ENCODE results near the gene KRTAP4-16.
"Not testable (repeated sequence)": the region's sequence is repeated elsewhere in the genome, so short reads cannot be mapped to it uniquely, and the experiment has no call there.

Gene KRTAP4-16

GRCh38 chr17:41101586-41102259 is at the start of gene KRTAP4-16:
Gene KRTAP4-16, minus strand, starts transcription at chr17:41102209. Its CDS starts 0 bp downstream, at chr17:41102209.
- DNase-seq (ENCODE audit: low read depth in 2 of 3, low spot score in 1 of 3), result no peak

DNA sequence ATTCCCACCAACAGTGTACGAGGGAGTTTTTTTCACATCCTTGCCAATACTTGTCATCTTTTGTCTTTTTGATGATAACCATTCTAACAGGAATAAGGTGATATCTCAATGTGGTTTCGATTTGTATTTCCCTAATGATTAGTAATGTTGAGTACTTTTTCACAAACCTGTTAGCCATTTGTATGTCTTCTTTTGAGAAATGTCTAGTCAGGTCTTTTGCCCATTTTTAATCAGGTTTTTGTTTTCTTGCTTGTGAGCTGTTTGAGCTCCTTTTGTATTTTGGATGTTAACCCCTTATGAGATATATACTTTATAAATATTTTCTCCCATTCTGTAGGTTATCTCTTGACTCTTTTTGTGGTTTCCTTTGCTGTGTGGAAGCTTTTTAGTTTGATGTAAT is 49.5 kb upstream of the KRTAP4-16 start:
- DNase-seq (ENCODE audit: low read depth in 2 of 3, low spot score in 1 of 3), result no peak

DNA sequence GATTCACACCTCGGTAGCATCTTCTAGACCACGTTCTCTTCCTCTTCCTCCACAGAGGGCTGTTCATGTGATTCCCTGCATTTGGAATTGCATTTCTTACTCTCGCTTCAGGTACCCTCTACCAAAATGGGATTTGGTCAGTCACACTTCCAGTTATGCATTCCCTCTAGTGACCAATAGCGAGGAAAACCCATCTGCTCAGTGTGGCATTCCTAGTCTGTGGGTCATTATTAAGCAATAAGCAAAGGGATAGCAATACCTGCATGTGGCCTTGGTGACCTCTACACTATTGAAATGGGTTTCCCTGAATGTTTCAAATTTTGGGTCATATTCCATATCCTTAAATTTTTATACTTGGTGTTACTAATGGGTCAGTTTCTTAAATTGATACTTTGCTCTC is 48.0 kb upstream of the KRTAP4-16 start:
- DNase-seq (ENCODE audit: low read depth in 2 of 3, low spot score in 1 of 3), result no peak

DNA sequence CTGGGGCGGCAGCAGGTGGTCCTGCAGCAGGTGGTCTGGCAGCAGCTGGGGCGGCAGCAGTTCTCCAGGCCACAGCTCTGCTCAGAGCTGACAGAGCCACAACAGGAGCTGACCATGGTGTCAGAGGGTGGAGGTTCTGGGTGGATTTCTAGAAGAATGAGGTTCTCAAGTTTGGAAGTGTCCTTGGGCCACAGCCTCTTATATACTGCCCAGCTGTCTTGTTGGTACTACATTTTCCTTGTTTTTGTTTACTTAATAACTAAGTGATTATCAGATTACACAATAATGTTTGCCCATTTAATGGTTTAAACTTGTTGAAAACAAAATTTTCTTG is 47.6 kb upstream of the KRTAP4-16 start, which contains the start of gene KRTAP4-5:
Gene KRTAP4-5 (minus strand): TSS at position 174 of the 334 bp plus-strand sequence. CDS start 58 bp downstream, at position 116.
- no peak for DNase-seq (ENCODE audit: low read depth in 2 of 3, low spot score in 1 of 3)

GRCh38 chr17:41148971-41149651 is 47.1 kb upstream of the KRTAP4-16 start:
- DNase-seq (ENCODE audit: low read depth in 2 of 3, low spot score in 1 of 3), result not testable (repeated sequence)

DNA sequence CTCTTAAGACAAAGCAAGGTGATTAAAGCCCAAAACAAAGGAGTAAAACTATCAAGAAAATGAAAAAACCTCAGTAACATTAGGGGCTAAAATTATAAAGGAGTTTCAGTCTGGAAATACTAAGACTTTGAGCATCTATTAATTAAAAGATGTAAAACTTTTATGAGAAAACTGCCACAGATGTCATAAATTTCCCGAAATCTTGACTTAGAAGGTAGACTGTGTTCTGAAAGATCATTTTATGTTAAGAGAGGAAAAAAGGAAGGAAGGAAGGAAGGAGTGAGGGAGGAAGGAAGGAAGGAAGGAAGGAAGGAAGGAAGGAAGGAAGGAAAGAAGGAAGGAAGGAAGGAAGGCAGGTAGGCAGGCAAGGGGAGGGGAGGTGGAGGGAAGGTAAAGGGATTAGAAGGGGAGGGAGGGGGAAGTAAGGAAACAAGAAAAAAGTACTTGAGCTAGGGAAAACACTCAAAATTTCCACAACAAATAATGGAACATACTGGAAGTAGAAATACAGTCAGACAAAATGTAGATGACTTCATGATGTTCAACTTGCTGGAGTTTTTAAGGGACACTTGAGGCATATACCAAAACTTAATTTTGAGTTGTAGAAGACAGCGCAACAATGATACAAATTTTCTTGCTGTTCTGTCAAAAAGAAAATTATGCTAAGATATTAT is 45.7 kb upstream of the KRTAP4-16 start:
- DNase-seq (ENCODE audit: low read depth in 2 of 3, low spot score in 1 of 3), result no peak

DNA sequence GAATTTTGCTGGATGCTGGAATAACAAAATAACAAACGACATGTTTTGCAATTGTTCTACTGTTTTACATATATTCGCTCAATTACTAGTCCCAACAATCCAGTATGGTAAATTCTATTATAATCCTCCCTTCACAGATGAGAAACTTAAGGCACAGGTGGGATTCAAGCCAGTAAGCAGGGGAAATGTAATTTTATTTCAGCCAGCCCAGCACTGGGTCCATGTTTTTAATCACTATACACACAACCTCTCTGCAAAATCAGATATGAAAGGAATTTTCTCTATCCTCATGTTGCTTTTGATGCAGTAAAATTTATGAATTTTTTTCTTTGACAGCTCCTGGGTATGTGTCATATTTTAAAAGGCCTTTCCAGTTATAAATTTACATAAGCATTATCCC is 43.3 kb upstream of the KRTAP4-16 start:
- no peak for DNase-seq (ENCODE audit: low read depth in 2 of 3, low spot score in 1 of 3)

DNA sequence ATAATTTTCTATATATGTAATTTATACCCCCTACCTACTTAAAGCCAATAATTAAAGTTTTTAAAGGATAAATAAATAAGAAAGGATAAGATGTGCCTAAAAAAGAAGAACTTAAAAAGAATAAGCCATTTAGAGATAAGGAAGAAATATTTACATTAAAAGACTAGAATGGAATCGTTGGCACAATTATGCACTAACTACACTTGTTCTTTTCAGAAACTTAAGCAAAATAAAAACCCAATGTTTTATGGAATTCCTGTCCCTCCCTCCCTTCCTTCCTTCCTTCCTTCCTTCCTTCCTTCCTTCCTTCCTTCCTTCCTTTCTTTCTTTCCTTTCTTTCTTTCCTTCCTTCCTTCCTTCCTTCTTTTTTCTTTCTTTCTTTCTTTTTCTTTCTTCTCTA is 42.8 kb upstream of the KRTAP4-16 start:
- DNase-seq (ENCODE audit: low read depth in 2 of 3, low spot score in 1 of 3), result no peak

DNA sequence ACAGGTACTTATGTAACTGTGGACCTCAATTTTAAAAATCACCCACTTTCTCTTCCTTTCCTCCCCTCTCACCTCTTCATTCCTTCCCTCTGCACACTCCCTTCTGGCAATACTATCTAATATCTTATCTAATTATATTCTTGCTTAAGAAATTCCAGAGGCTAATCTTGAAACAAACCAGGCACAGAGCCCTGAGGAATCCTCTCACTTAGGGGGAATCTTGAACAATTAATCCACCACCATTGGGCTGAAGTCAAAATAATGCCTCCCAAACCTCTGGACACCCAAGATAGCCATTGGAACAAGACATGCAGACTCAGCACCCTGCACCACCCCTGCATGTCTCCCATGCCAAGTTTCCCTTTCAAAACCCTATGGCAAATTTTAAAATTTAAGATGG is 39.4 kb upstream of the KRTAP4-16 start:
- DNase-seq (ENCODE audit: low read depth in 2 of 3, low spot score in 1 of 3), result no peak

DNA sequence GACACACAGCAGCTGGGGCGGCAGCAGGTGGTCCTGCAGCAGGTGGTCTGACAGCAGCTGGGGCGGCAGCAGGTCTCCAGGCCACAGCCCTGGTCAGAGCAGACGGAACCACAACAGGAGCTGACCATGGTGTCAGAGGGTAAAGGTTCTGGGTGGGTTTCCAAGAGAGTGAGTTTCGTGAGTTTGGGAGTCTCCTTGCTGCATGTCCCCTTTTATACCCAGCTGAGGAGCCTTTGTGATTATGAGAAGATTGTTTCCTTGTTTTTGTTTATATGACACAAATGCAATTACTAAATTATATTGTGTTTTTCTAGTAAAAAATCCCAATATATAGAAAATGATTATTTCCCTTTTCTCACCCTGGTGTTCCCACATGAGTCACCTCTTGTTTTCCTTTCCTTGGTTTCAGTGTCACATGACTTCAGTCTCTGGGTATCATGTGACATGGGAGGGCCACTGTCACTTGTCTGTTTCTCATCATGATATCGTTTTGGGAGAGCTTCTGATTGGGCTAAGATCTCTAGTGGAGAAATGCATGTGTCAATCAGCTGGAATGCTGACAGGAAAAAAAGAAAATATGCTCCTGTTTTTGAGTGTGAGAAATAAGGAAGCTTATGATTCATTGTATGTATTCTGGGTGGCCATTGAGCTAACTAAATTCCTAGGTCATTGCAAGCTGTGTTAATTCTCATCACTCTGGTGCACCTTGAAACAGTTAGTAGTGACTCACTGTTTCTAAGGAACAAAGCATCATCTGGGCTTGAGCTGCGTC is 38.5 kb upstream of the KRTAP4-16 start, which contains the start of gene KRTAP4-6:
Gene KRTAP4-6 (minus strand): TSS at position 185 of the 772 bp plus-strand sequence. CDS start 57 bp downstream, at position 128.
- DNase-seq (ENCODE audit: low read depth in 2 of 3, low spot score in 1 of 3), result no peak

GRCh38 chr17:41139865-41140264 is 37.9 kb upstream of the KRTAP4-16 start:
- DNase-seq (ENCODE audit: low read depth in 2 of 3, low spot score in 1 of 3), result not testable (repeated sequence)

- DNase-seq (ENCODE audit: low read depth in 2 of 3, low spot score in 1 of 3), result no peak
Measured at GRCh38 chr17:41133880-41134735, 32.1 kb upstream of the KRTAP4-16 start.

GRCh38 chr17:41131979-41132378 is 30.0 kb upstream of the KRTAP4-16 start:
- no peak for DNase-seq (ENCODE audit: low read depth in 2 of 3, low spot score in 1 of 3)

DNA sequence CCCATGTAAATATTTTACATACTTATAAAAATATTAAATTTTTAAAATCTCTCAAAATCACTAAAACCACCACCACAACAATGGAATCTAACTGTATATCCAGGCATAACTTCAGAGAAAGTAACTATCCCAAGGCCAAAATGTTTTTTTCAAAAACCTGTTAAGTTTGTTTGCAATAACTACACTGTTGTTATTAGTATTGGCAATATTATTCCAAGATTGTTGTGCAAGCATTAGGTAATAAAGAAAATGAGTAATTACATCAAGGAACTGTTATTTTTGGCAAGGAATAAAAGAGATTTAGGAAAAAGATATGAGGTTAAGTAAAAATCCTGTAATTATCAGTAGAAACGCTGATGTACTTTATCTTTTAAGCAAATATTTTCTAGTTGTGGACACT is 25.4 kb upstream of the KRTAP4-16 start:
- no peak for DNase-seq (ENCODE audit: low read depth in 2 of 3, low spot score in 1 of 3)

- DNase-seq (ENCODE audit: low read depth in 2 of 3, low spot score in 1 of 3), result no peak
Measured at GRCh38 chr17:41126412-41126811, 24.4 kb upstream of the KRTAP4-16 start.

DNA sequence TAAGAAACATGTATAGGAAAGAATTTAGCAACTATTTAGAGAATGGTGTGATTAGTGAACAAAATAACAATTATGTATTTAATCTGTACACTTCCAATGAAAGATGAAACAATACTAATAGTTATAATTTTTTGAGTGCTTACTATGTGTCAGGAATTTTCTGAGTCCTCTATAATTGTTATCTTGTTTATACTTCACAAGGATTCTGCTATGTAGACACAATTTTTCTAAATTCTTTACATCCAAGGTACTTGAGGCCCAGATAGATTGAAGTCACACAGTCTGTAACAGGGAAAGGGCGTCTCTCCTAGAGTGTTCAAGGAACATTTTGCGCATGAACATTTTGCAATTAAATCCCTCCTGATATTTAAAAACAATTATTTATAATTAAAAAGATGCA is 23.1 kb upstream of the KRTAP4-16 start:
- DNase-seq (ENCODE audit: low read depth in 2 of 3, low spot score in 1 of 3), result no peak

GRCh38 chr17:41123991-41124371 is 22.0 kb upstream of the KRTAP4-16 start, which contains the start of gene KRTAP4-12:
Gene KRTAP4-12, minus strand, starts transcription at chr17:41124182. Its CDS starts 60 bp downstream, at chr17:41124122.
- DNase-seq (ENCODE audit: low read depth in 2 of 3, low spot score in 1 of 3), result not testable (repeated sequence)

DNA sequence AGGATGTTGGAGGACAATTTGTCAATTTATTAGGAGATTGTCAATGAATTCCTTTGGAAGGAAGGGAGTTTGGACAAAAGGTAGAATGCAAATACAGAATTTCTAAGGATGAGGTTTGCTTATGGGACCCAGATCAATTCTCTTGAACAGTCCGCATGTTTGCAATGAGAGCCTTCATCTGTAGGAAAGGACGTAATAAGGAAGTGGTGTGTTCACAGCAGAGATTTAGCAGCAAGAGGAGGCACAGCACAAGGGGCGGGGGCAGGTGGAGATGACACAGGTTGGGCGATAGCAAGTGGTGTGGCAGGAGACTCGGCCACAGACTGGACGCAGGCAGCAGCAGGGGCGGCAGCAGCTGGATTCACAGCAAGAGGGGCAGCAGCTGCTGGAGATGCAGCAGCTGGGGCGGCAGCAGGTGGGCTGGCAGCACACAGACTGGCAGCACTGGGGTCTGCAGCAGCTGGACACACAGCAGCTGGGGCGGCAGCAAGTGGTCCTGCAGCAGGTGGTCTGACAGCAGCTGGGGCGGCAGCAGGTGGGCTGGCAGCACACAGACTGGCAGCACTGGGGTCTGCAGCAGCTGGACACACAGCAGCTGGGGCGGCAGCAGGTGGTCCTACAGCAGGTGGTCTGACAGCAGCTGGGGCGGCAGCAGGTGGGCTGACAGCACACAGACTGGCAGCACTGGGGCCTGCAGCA is 21.4 kb upstream of the KRTAP4-16 start:
- not testable (repeated sequence) for DNase-seq (ENCODE audit: low read depth in 2 of 3, low spot score in 1 of 3)

DNA sequence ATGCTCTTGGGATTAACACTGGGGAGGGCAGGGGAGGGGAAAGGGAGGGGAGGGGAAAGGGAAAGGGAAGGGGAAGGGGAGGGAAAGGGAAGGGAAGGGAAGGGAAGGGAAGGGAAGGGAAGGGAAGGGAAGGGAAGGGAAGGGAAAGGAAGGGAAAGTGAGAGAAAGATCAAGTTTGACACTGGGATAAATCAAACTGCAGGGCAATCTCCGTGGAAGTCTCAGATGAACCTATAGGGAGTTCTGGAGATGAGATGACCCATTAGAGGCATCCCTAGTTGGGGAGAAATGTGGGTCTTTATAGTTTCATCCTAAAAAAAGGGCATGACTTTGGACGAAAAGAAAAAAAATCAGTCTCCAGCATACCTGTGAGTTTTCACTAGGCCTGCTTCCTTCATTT is 19.7 kb upstream of the KRTAP4-16 start:
- no peak for DNase-seq (ENCODE audit: low read depth in 2 of 3, low spot score in 1 of 3)
